HG02885 (cell line): ENCODE data around the gene JUP.

ENCODE experiments used
- ATAC-seq: cut with Tn5 transposase; IDR thresholded peaks from one replicate; pipeline ENCODE4 v1.9.1; 2021; ENCODE audit warnings: mild to moderate bottlenecking; ENCODE audit not compliant: unreplicated experiment, poor library complexity

The JUP gene

DNA sequence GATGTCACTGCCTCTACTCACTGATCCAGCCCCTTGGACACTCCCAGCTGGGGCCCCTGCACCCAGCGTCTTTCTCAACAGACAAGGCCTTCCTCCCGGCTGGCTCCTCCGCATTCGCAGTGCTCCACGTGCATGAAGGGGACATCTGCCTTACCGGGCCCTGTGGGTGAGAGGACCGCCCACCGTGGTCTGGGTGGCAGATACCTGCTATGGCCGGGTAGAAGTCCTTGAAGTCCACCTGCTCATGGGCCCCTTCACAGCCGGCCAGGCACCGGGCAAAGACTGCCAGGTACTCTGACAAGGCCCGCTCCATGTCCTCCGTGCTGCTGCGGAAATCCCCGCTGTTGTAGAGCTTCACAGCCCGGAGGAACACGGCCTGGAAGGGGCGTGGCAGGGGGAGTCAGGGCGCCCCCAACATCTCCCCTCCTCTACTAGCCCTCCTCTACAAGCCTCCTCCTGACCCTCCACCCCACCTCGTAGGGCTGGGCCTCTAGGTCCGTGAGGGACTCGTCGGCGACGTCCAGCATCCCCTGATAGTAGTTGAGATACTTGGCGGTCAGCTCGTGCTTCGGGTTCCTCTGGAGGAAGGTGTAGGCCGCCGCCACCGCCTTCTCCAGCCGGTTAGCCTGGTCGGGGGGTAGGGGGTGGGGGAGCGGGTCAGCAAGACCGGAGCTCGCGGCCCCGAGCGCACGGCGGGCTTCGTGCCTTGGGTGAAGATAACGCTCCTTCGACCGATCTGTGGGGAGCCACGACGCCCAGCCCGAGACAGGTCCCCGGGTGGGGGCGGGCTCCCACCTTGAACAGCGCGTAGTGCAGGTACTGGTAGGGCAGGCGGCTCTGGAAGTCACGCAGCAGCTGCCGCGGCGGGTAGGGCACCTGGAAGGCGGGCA lies 24.4 kb upstream of the JUP start:
- no peak for ATAC-seq

GRCh38 chr17:41806685-41807445 lies 20.4 kb upstream of the JUP start:
- ATAC-seq = no peak

- no peak for ATAC-seq
Observed at GRCh38 chr17:41803049-41804020, 16.8 kb upstream of the JUP start.

DNA sequence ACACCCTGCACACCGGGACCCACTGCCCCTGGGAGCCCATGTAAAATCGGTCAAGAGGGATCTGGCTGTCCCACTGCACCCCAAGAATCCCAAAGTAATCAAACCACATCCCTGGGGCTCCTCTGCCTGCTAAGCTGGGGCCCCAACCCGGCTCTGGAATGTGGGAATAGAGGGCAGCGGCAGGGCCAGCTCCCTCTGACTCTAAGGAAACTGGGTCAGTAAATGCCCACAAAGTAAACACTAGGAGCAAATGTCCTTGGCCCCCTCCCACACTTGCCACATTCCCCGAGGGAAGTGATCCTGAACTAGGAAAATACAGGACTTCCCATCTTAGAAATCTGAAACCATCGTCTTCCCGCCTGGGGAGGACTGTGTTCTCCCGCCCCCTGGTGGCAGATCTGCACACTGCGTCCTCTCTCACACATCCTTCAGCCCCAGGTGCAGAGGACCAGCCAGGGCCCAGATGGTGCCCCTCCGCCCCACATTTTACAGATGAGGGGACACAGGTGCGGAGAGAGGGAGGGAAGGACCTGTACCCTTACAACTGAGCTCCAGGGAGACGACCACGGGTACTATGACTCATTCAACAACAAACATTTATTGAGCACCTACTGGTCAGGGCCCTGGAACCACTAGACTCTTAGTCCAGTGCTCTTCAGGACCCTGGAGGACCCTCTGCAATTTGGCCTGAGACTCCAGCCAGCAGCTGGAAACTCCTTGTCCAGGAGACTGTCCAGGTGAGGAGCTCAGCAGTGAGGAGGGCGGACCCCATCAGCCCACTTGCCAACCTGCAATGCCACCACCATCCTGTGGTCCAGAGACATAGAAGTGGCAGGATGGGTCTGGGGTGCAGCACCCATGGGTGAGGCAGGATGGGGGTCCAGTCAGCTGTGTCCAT lies 15.1 kb upstream of the JUP start:
- no peak for ATAC-seq

DNA sequence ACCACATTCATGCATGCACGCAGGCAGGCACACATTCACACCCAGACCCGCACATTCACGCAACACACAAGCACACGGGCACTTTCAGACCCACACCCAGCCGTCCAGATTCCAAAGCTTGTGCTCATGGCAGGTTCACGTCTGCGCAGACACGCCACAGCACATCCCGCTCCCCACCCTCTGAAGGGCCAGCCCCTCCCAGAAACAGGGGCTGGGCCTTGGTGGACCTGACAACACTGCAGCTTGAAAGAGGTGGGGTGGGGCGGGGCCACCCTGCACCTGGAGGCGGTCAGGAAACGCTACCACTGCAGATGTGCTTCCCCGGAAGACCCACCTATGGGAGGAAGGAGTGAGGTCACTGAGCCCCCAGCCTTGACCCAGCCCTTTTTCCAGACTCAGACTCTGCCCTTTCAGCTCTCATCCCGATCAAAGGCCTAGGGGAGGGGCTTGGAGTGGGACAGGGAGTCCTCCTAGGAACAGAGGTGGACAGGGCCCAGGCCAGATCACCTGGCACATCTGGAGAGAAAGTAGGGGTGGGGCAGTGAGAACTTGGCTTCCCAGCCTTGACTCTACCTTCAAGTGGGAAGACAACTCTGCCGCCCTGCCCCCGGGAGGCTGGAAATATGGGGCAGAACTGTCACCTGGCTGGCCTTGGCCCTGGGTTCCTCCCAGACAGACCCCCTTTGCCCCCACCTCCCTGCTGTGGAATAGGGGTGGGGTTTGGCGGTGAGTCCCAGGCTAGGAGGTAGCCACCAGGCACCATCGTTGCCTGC lies 14.3 kb upstream of the JUP start:
- no peak for ATAC-seq

DNA sequence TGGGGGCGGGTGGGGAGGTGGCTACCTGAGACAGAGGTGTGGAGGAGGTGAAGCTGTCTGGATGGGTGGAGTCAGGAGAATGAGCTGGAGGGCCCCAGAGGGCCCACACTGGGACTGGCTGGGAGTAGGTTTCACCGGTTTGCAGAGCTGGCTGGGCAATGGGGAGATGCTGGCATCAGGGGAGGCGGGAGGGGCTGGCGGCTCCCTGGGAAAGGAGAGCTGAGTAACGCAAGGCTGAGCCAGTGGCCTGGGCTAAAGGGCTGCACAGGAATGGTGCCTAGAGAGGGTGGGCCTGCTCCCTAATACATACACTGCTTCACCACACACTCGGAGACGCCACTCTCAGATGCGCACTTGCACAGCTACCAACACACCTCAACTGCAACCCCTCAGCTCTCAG lies 12.9 kb upstream of the JUP start:
- no peak for ATAC-seq

DNA sequence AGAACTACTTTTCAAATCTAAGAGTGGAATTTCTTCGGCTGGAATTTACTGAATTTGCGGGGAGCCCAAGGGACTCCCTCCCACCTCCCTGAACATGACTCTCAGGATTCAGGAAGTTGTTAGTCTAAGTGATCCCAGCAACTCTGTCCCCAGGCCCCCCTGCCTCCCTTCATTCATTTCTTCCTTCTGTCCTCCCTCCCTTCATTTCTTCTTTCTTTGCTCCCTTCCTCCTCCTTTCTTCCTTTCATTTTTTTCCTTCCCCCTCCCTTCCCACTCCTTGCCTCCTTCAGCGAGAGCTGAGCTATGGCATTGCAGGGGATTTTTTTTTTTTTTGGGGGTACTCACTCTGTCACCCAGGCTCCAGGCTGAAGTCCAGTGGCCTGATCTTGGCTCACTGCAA lies 10.9 kb upstream of the JUP start:
- no peak for ATAC-seq

GRCh38 chr17:41796121-41796895 lies 9.8 kb upstream of the JUP start:
- ATAC-seq = no peak

DNA sequence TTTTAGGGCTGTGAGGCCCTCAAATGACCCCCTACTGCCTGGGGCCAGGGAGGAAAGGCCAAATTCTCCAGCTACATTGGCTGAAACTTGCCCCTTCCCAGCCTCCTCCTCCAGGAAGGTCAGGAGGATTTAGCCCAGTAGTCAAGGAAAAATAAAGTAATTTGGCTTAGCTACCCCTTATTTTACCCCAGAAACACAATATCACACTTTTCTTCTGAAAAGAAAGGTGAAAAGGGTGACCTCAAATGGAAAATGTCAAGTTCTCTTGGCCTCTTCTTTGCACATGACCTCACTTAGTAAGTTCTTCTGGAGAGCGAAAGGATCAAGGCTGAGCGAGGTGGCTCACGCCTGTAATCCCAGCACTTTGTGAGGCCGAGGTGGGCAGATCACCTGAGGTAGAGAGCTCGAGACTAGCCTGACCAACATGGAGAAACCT lies 8.0 kb upstream of the JUP start:
- no peak for ATAC-seq

DNA sequence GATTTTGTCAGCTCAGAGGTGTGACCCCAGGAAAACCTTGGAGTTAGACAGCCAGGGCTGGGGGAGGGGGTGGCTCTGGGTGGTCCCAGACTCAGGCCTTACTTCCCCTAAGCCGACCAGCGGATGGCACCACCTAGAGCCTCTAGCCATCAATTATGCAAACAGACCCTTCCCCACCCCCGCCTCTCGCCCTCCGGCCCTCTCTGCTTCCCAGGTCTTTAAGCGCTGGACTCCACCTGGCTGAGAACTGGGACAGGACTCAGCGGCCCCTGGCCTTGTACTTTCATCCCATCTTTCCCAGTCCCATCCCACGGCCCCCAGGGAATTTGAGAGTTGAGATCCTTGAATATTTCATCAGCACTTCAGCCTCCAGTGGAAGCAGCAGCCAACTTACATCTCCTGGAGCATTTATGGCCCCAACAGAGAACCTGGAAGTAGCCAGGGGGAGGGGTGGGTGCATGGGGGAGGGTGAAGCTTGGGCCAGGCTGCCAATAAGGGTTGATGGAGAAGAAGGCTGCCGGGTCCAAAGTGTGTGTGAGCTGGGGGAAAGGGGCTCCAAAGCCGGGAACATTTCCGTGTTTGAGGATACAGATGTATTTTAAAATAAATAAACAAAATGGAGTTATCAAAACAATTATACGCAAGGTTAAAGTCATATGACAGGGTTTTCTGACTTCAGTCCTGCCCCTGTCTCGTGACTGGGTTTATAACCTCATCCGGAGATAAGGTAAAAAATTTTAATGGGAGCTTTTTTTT lies 7.5 kb upstream of the JUP start:
- ATAC-seq = no peak

GRCh38 chr17:41792845-41793783 lies 6.6 kb upstream of the JUP start:
- ATAC-seq = no peak

DNA sequence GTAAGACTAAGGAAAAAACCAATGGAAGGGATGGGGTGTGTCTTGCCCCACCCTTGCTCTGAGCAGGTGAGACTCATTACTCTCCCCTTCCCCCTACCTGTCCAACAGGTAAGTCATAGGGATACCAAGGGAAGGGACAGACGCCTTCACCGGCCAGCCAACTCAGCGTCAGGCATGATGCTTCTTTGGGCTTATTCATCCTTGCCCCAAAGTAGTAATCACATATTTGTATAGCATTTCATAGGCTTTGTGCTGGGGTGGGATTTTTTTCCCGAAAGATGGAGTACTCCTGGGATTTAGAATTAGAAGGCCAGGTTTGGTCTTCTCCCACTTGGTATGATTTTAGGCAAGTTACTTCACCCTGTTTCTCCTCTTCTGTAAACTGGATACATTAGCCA lies 509 bp upstream of the JUP start:
- no peak for ATAC-seq

- ATAC-seq = no peak
Observed at GRCh38 chr17:41785859-41786226, 668 bp downstream of the JUP start.

GRCh38 chr17:41785091-41785858 lies 1.2 kb downstream of the JUP start:
- no peak for ATAC-seq

- no peak for ATAC-seq
Observed at GRCh38 chr17:41784207-41784744, 2.2 kb downstream of the JUP start.
